ENCODE data around the gene NANOS3. TPM values are rescaled to one million over a fixed set of nuclear protein-coding genes. Genes with fewer than 3 reads are reported as not detected.

The NANOS3 gene
- total and polyA plus RNA-seq, 10 of the 15 experiments (the other 5 are each of a cell fraction or from before 2014, with no cell fraction given): 0.31 to 1.7 (median 0.81) TPM

GRCh38 chr19:13918726-13919411, 41.9 kb downstream of the NANOS3 start:
- 93% methylated on average over 30 of the region's 34 CpGs for WGBS (ENCODE audit: insufficient coverage, insufficient replicate concordance, low lambda C conversion rate, missing lambda C conversion rate)
- POLR2A ChIA-PET: no interaction called here
- ATAC-seq (no peak), FAIRE-seq (no peak), DNase-seq (ENCODE audit: low read depth, low spot score) (no peak)
- SMC1A ChIA-PET (ENCODE audit: uncharacterized antibody, unreplicated experiment): no interaction called here
- Histone ChIP-seq H3K4me1 (ENCODE audit: control insufficient read depth, insufficient read depth, low read length) (no peaks in the 10 kb centered on the region), H3K4me3 (no peak overlapping the region), H3K27ac (ENCODE audit: control insufficient read depth, insufficient read depth) (no peak overlapping the region), H3K4me2 (ENCODE audit: control insufficient read depth, insufficient read depth) (no peak overlapping the region), H3K9me3 (replicated peaks; ENCODE audit: control insufficient read depth, insufficient read depth, low read length) (peaks cover 7% of the 10 kb centered on the region), H3K79me2 (ENCODE audit: control insufficient read depth, insufficient read depth, low read length) (no peaks in the 10 kb centered on the region), H2AFZ (ENCODE audit: control insufficient read depth, low read depth, low read length) (no peak overlapping the region), H3K36me3 (ENCODE audit: control insufficient read depth in 2 of 2, insufficient read depth in 2 of 2, low read length in 1 of 2) (peaks cover 6 to 11% of the 10 kb centered on the region in 2 experiments; a peak in 3 of 4 replicates), H3K27me3 (replicated peaks in 1 of 2; ENCODE audit: control insufficient read depth in 2 of 2, insufficient read depth in 2 of 2, low read length in 1 of 2) (no peaks in the 10 kb centered on the region), H4K20me1 (ENCODE audit: control insufficient read depth, insufficient read depth) (no peaks in the 10 kb centered on the region), H3K9ac (ENCODE audit: control insufficient read depth, insufficient read depth, low read length) (no peak overlapping the region)
- no TSS peak for BruUV-seq (replicated peaks)
- CTCF ChIA-PET: interaction anchor here (0.8 kb wide), 1 partner anchor 140 kb away, joined by 4 read pairs; no protein-coding TSS in a partner anchor
- intact Hi-C loops (cut with micrococcal nuclease; ENCODE audit: unreplicated experiment) (no loop called here), in situ Hi-C loops (cut with MboI) (no loop called here)
- TF ChIP-seq CREB1 (IDR thresholded peaks at IDR 0.05; ENCODE audit: low read depth) (no peak), JUNB (IDR thresholded peaks at IDR 0.05) (no peak), KDM1A (IDR thresholded peaks at IDR 0.05; ENCODE audit: borderline replicate concordance) (no peak), SMC3 (IDR thresholded peaks at IDR 0.05; ENCODE audit: borderline replicate concordance, low read length) (no peak), WRNIP1 (IDR thresholded peaks at IDR 0.05; ENCODE audit: borderline replicate concordance, low read depth, low read length) (no peak), HDAC6 (IDR thresholded peaks at IDR 0.05; ENCODE audit: unreplicated experiment) (no peak), CHD1 (IDR thresholded peaks at IDR 0.05; ENCODE audit: low read depth, low read length) (no peak), PML (IDR thresholded peaks at IDR 0.05; ENCODE audit: low read length) (no peak)
- RAD21 ChIA-PET (ENCODE audit: unreplicated experiment): no interaction called here

GRCh38 chr19:13920524-13920923, 43.6 kb downstream of the NANOS3 start:
- in situ Hi-C loops (cut with MboI) (no loop called here), intact Hi-C loops (cut with micrococcal nuclease; ENCODE audit: unreplicated experiment) (no loop called here)
- Histone ChIP-seq H3K9ac (ENCODE audit: control insufficient read depth, insufficient read depth, low read length) (no peak overlapping the region), H3K4me3 (no peak overlapping the region), H3K4me2 (ENCODE audit: control insufficient read depth, insufficient read depth) (no peak overlapping the region), H3K9me3 (replicated peaks; ENCODE audit: control insufficient read depth, insufficient read depth, low read length) (peaks cover 7% of the 10 kb centered on the region), H3K27ac (ENCODE audit: control insufficient read depth, insufficient read depth) (no peak overlapping the region), H2AFZ (ENCODE audit: control insufficient read depth, low read depth, low read length) (no peak overlapping the region), H4K20me1 (ENCODE audit: control insufficient read depth, insufficient read depth) (no peaks in the 10 kb centered on the region), H3K36me3 (ENCODE audit: control insufficient read depth in 2 of 2, insufficient read depth in 2 of 2, low read length in 1 of 2) (peaks cover 6 to 11% of the 10 kb centered on the region in 2 experiments; a peak in 3 of 4 replicates), H3K27me3 (replicated peaks in 1 of 2; ENCODE audit: control insufficient read depth in 2 of 2, insufficient read depth in 2 of 2, low read length in 1 of 2) (no peaks in the 10 kb centered on the region), H3K79me2 (ENCODE audit: control insufficient read depth, insufficient read depth, low read length) (no peaks in the 10 kb centered on the region), H3K4me1 (ENCODE audit: control insufficient read depth, insufficient read depth, low read length) (no peaks in the 10 kb centered on the region)
- no peak for DNase-seq (ENCODE audit: low read depth, low spot score)
- POLR2A ChIA-PET: interaction anchor here (0.7 kb wide), 1 partner anchor 10 kb away, joined by 3 read pairs; no protein-coding TSS in a partner anchor
- CTCF ChIA-PET: interaction anchor here (1.2 to 1.4 kb wide), 2 partner anchors 13 to 139 kb away, joined by 4 to 7 read pairs; no protein-coding TSS in a partner anchor
- SMC1A ChIA-PET (ENCODE audit: uncharacterized antibody, unreplicated experiment): no interaction called here
- no peak for ATAC-seq
- WGBS (ENCODE audit: insufficient coverage, insufficient replicate concordance, low lambda C conversion rate, missing lambda C conversion rate): 84% methylated on average over 10 of the region's 11 CpGs
- FAIRE-seq: no peak
- TF ChIP-seq SRF (IDR thresholded peaks at IDR 0.05; ENCODE audit: low read depth in 2 of 2, low read length in 2 of 2) (no peak), CREB1 (IDR thresholded peaks at IDR 0.05; ENCODE audit: low read depth) (no peak), EP300 (IDR thresholded peaks at IDR 0.05; ENCODE audit: borderline replicate concordance in 1 of 2, control insufficient read depth in 1 of 2, low read depth in 2 of 2, low read length in 2 of 2) (no peak), E2F8 (IDR thresholded peaks at IDR 0.05; ENCODE audit: low read depth, partially characterized antibody) (no peak), NR2C2 (IDR thresholded peaks at IDR 0.05; ENCODE audit: borderline replicate concordance, control insufficient read depth, insufficient read length, low read depth) (no peak), ELK1 (IDR thresholded peaks at IDR 0.05; ENCODE audit: low read depth, low read length) (no peak), HDAC6 (IDR thresholded peaks at IDR 0.05; ENCODE audit: unreplicated experiment) (no peak)
- no TSS peak for BruUV-seq (replicated peaks)
- RAD21 ChIA-PET (ENCODE audit: unreplicated experiment): no interaction called here
